ENCODE results near the gene MAPK8. TPM values are rescaled to one million over a fixed set of nuclear protein-coding genes. Genes with fewer than 3 reads are reported as not detected.

Gene MAPK8
- total RNA-seq, 1 experiment from 2014 or later: 29.7 TPM

- H3K27me3 ChIP-seq (ENCODE audit: low read length): no peaks in the 10 kb centered on the region
- no peak overlapping the region for H3K4me2 ChIP-seq (ENCODE audit: low read depth, low read length, poor library complexity, severe bottlenecking)
- peaks cover 69% of the 10 kb centered on the region for H4K20me1 ChIP-seq (ENCODE audit: insufficient read depth, low read depth, low read length)
- no peak overlapping the region for H2AFZ ChIP-seq (ENCODE audit: low read length)
- H3K4me1 ChIP-seq (ENCODE audit: low read length): peaks cover 8% of the 10 kb centered on the region
- no peak overlapping the region for H3K4me3 ChIP-seq (ENCODE audit: low read length)
- no peaks in the 10 kb centered on the region for H3K79me2 ChIP-seq (ENCODE audit: low read length)
- no peak for DNase-seq
- H3K9ac ChIP-seq (ENCODE audit: low read length): no peak overlapping the region
- no peak overlapping the region for H3K27ac ChIP-seq (ENCODE audit: low read length)
- H3K9me2 ChIP-seq (replicated peaks; ENCODE audit: insufficient read depth, low read length): no peaks in the 10 kb centered on the region
- no peaks in the 10 kb centered on the region for H3K9me3 ChIP-seq (ENCODE audit: low read length)
- H3K36me3 ChIP-seq (ENCODE audit: insufficient read depth, low read length): no peaks in the 10 kb centered on the region
Measured at GRCh38 chr10:48314107-48314506, 7.6 kb downstream of the MAPK8 start.

- Histone ChIP-seq H3K4me1 (ENCODE audit: low read length) (no peaks in the 10 kb centered on the region), H2AFZ (ENCODE audit: low read length) (no peak overlapping the region), H3K9ac (ENCODE audit: low read length) (no peak overlapping the region), H3K4me3 (ENCODE audit: low read length) (no peak overlapping the region), H3K4me2 (ENCODE audit: low read depth, low read length, poor library complexity, severe bottlenecking) (no peak overlapping the region), H3K9me3 (ENCODE audit: low read length) (no peaks in the 10 kb centered on the region), H3K9me2 (replicated peaks; ENCODE audit: insufficient read depth, low read length) (no peaks in the 10 kb centered on the region), H3K27ac (ENCODE audit: low read length) (no peak overlapping the region), H3K79me2 (ENCODE audit: low read length) (no peaks in the 10 kb centered on the region), H4K20me1 (ENCODE audit: insufficient read depth, low read depth, low read length) (peaks cover 65% of the 10 kb centered on the region), H3K27me3 (ENCODE audit: low read length) (no peaks in the 10 kb centered on the region), H3K36me3 (ENCODE audit: insufficient read depth, low read length) (no peaks in the 10 kb centered on the region)
- no peak for DNase-seq
Measured at GRCh38 chr10:48316236-48316635, 9.8 kb downstream of the MAPK8 start.

DNA sequence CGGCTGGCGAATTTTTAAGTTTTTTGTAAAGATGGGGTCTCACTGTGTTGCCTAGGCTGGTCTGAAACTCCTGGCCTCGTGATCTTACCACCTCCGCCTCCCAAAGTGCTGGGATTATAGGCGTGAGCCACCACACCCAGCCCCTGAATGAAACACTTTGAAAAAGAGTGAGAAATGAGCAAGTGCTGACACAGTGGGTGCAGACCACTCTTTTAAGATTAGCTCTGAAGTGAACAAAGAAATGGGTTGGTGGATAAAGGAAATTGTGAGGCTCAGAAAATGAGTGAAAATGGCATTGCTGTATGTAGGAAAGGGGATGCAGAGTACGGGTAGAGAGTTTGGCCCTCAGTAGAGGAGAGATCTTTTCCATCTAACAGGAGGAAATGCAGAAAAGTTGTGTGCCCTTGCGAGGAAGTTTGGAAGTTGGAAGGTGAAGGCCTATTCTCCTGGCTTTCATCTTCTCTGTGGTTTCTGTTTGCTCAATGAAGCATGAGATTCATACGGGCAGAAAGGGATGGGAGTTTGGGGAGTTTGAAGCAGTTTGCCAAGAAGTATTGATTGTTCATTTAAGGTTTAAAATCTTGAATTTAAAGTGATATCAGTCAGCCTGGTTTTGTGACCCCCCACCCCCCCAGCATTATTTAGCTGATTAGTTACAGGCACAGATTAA is 11.0 kb downstream of the MAPK8 start:
- Histone ChIP-seq H4K20me1 (ENCODE audit: insufficient read depth, low read depth, low read length) (peaks cover 64% of the 10 kb centered on the region), H3K4me3 (ENCODE audit: low read length) (no peak overlapping the region), H3K4me2 (ENCODE audit: low read depth, low read length, poor library complexity, severe bottlenecking) (no peak overlapping the region), H3K27ac (ENCODE audit: low read length) (no peak overlapping the region), H3K79me2 (ENCODE audit: low read length) (no peaks in the 10 kb centered on the region), H3K9me2 (replicated peaks; ENCODE audit: insufficient read depth, low read length) (no peaks in the 10 kb centered on the region), H3K4me1 (ENCODE audit: low read length) (no peaks in the 10 kb centered on the region), H3K36me3 (ENCODE audit: insufficient read depth, low read length) (no peaks in the 10 kb centered on the region), H3K9ac (ENCODE audit: low read length) (no peak overlapping the region), H2AFZ (ENCODE audit: low read length) (no peak overlapping the region), H3K9me3 (ENCODE audit: low read length) (no peaks in the 10 kb centered on the region), H3K27me3 (ENCODE audit: low read length) (no peaks in the 10 kb centered on the region)
- no peak for DNase-seq

DNA sequence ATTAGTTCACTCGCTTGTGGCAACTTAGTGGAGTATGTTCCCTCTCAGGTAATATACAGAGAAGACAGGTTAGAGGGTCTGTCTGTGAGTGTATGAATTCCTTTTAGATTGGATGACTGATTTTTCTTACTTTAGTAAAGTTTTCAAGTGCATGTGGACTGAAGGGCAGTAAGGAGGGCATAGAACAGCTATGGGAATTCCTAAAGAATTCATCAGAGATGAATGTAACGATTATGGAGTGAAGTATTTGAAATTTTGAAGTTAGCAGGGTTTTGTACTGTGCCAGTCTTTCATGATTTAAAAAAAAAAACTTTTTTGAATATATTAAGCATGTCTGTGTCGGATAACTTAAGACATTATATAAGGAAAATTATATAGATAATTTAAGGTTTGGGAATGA is 15.5 kb downstream of the MAPK8 start:
- H3K36me3 ChIP-seq (ENCODE audit: insufficient read depth, low read length): no peaks in the 10 kb centered on the region
- H3K4me1 ChIP-seq (ENCODE audit: low read length): no peaks in the 10 kb centered on the region
- no peak overlapping the region for H3K9ac ChIP-seq (ENCODE audit: low read length)
- no peak overlapping the region for H3K27ac ChIP-seq (ENCODE audit: low read length)
- H3K9me2 ChIP-seq (replicated peaks; ENCODE audit: insufficient read depth, low read length): no peaks in the 10 kb centered on the region
- H3K4me2 ChIP-seq (ENCODE audit: low read depth, low read length, poor library complexity, severe bottlenecking): no peak overlapping the region
- no peaks in the 10 kb centered on the region for H3K27me3 ChIP-seq (ENCODE audit: low read length)
- no peak for DNase-seq
- no peak overlapping the region for H2AFZ ChIP-seq (ENCODE audit: low read length)
- no peak overlapping the region for H3K4me3 ChIP-seq (ENCODE audit: low read length)
- no peaks in the 10 kb centered on the region for H3K9me3 ChIP-seq (ENCODE audit: low read length)
- no peaks in the 10 kb centered on the region for H3K79me2 ChIP-seq (ENCODE audit: low read length)
- peaks cover 62% of the 10 kb centered on the region for H4K20me1 ChIP-seq (ENCODE audit: insufficient read depth, low read depth, low read length)

- no peak for DNase-seq
- no peak overlapping the region for H3K9ac ChIP-seq (ENCODE audit: low read length)
- H4K20me1 ChIP-seq (ENCODE audit: insufficient read depth, low read depth, low read length): peaks cover 53% of the 10 kb centered on the region
- H3K4me3 ChIP-seq (ENCODE audit: low read length): no peak overlapping the region
- no peak overlapping the region for H3K27ac ChIP-seq (ENCODE audit: low read length)
- no peak overlapping the region for H3K4me2 ChIP-seq (ENCODE audit: low read depth, low read length, poor library complexity, severe bottlenecking)
- no peaks in the 10 kb centered on the region for H3K79me2 ChIP-seq (ENCODE audit: low read length)
- H3K4me1 ChIP-seq (ENCODE audit: low read length): no peaks in the 10 kb centered on the region
- H2AFZ ChIP-seq (ENCODE audit: low read length): no peak overlapping the region
- no peaks in the 10 kb centered on the region for H3K36me3 ChIP-seq (ENCODE audit: insufficient read depth, low read length)
- H3K9me2 ChIP-seq (replicated peaks; ENCODE audit: insufficient read depth, low read length): no peaks in the 10 kb centered on the region
- H3K9me3 ChIP-seq (ENCODE audit: low read length): no peaks in the 10 kb centered on the region
- no peaks in the 10 kb centered on the region for H3K27me3 ChIP-seq (ENCODE audit: low read length)
Measured at GRCh38 chr10:48324580-48324979, 18.1 kb downstream of the MAPK8 start.

DNA sequence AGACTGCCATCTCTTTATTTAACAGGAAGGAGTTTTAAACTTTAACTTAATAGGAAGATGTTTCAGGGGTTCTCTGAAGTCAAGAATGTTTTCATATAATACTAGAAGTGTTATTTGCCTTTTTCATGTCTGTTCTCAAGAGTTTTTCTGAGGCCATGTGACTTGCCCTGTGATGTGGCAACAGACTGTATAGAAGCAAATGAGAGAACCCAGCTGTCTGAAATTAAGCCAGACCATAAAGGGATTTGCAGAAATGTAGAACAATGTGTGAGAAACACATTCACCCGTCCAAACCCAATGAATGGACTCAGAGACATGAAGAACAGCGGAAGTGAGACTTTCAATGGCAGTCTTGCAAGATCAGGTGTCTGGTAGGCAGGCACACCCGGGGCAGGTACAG is 23.8 kb downstream of the MAPK8 start:
- Histone ChIP-seq H3K4me1 (ENCODE audit: low read length) (no peaks in the 10 kb centered on the region), H3K9ac (ENCODE audit: low read length) (no peak overlapping the region), H3K4me3 (ENCODE audit: low read length) (no peak overlapping the region), H2AFZ (ENCODE audit: low read length) (no peak overlapping the region), H3K79me2 (ENCODE audit: low read length) (no peaks in the 10 kb centered on the region), H3K4me2 (ENCODE audit: low read depth, low read length, poor library complexity, severe bottlenecking) (no peak overlapping the region), H3K27ac (ENCODE audit: low read length) (no peak overlapping the region), H3K36me3 (ENCODE audit: insufficient read depth, low read length) (no peaks in the 10 kb centered on the region), H3K9me3 (ENCODE audit: low read length) (no peaks in the 10 kb centered on the region), H3K9me2 (replicated peaks; ENCODE audit: insufficient read depth, low read length) (no peaks in the 10 kb centered on the region), H4K20me1 (ENCODE audit: insufficient read depth, low read depth, low read length) (peaks cover 29% of the 10 kb centered on the region), H3K27me3 (ENCODE audit: low read length) (no peaks in the 10 kb centered on the region)
- no peak for DNase-seq

- H3K4me2 ChIP-seq (ENCODE audit: low read depth, low read length, poor library complexity, severe bottlenecking): no peak overlapping the region
Measured at GRCh38 chr10:48331436-48331835, 25.0 kb downstream of the MAPK8 start.

GRCh38 chr10:48332166-48332870 is 25.8 kb downstream of the MAPK8 start:
- Histone ChIP-seq H3K4me2 (ENCODE audit: low read depth, low read length, poor library complexity, severe bottlenecking) (no peak overlapping the region), H3K4me1 (ENCODE audit: low read length) (no peaks in the 10 kb centered on the region)

More at GRCh38 chr10:48331436-48331835, 25.0 kb downstream of the MAPK8 start:
- Histone ChIP-seq H3K4me3 (ENCODE audit: low read length) (no peak overlapping the region), H3K9me2 (replicated peaks; ENCODE audit: insufficient read depth, low read length) (no peaks in the 10 kb centered on the region), H4K20me1 (ENCODE audit: insufficient read depth, low read depth, low read length) (peaks cover 20% of the 10 kb centered on the region; the same call in 1 of the 2 replicates), H3K27ac (ENCODE audit: low read length) (no peak overlapping the region), H3K79me2 (ENCODE audit: low read length) (no peaks in the 10 kb centered on the region), H2AFZ (ENCODE audit: low read length) (no peak overlapping the region), H3K9ac (ENCODE audit: low read length) (no peak overlapping the region), H3K36me3 (ENCODE audit: insufficient read depth, low read length) (no peaks in the 10 kb centered on the region), H3K4me1 (ENCODE audit: low read length) (no peaks in the 10 kb centered on the region), H3K27me3 (ENCODE audit: low read length) (no peaks in the 10 kb centered on the region), H3K9me3 (ENCODE audit: low read length) (no peaks in the 10 kb centered on the region)
- no peak for DNase-seq

More at GRCh38 chr10:48332166-48332870, 25.8 kb downstream of the MAPK8 start:
- H3K4me3 ChIP-seq (ENCODE audit: low read length): no peak overlapping the region
- H3K79me2 ChIP-seq (ENCODE audit: low read length): no peaks in the 10 kb centered on the region
- H3K36me3 ChIP-seq (ENCODE audit: insufficient read depth, low read length): no peaks in the 10 kb centered on the region
- no peak overlapping the region for H2AFZ ChIP-seq (ENCODE audit: low read length)
- peaks cover 27% of the 10 kb centered on the region; the same call in 1 of the 2 replicates for H4K20me1 ChIP-seq (ENCODE audit: insufficient read depth, low read depth, low read length)
- no peak for DNase-seq
- H3K9me3 ChIP-seq (ENCODE audit: low read length): no peaks in the 10 kb centered on the region
- H3K9me2 ChIP-seq (replicated peaks; ENCODE audit: insufficient read depth, low read length): no peaks in the 10 kb centered on the region
- no peak overlapping the region for H3K27ac ChIP-seq (ENCODE audit: low read length)
- H3K27me3 ChIP-seq (ENCODE audit: low read length): no peaks in the 10 kb centered on the region
- no peak overlapping the region for H3K9ac ChIP-seq (ENCODE audit: low read length)

All from Karpas-422 (cell line).